ENCODE results near the gene RMDN3. TPM values are rescaled to one million over a fixed set of nuclear protein-coding genes. Genes with fewer than 3 reads are reported as not detected.

The RMDN3 gene
- total RNA-seq, 1 experiment from 2014 or later, result 28.3 TPM

DNA sequence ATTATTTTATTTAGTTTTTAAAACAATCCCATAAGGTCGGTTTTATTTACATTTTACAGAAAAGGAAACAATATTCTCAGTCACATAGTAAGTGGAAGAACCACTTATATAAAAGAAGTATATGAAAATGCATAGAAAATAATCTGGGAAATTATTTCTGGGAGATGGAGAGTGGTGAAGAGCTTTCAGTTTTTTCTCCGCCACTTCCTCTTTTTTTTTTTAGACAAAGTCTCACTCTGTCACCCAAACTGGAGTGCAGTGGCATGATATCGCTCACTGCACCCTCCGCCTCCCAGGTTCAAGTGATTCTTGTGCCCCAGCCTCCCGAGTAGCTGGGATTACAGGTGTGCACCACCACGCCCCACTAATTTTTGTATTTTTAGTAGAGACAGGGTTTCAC, 38.9 kb downstream of the RMDN3 start:
- H4K20me1 ChIP-seq (ENCODE audit: control insufficient read depth, insufficient read depth, insufficient read length), result no peaks in the 10 kb centered on the region
- no peak overlapping the region for H4K8ac ChIP-seq (replicated peaks; ENCODE audit: insufficient read length, low read depth, low read length)
- H3K4me1 ChIP-seq (ENCODE audit: insufficient read depth, low read length), result no peaks in the 10 kb centered on the region
- no peaks in the 10 kb centered on the region for H3K27me3 ChIP-seq (ENCODE audit: insufficient read depth, low read length)
- H3K4me2 ChIP-seq (ENCODE audit: insufficient read depth, insufficient read length, low read length), result no peak overlapping the region
- no peak overlapping the region for H2BK5ac ChIP-seq (ENCODE audit: insufficient read length, low read length)
- H3K9me3 ChIP-seq (ENCODE audit: control insufficient read depth, low read depth, low read length), result no peaks in the 10 kb centered on the region
- no peak overlapping the region for H2AFZ ChIP-seq (ENCODE audit: low read length)
- Mint-ChIP-seq H3K4me1 (no peaks in the 10 kb centered on the region), H3K36me3 (ENCODE audit: insufficient read depth in 1 of 3, low read depth in 3 of 3) (peaks cover 23 to 71% (median 52%) of the 10 kb centered on the region in 3 experiments; a peak in 6 of 7 replicates), H3K27me3 (ENCODE audit: low read depth) (no peaks in the 10 kb centered on the region), H3K9me3 (no peaks in the 10 kb centered on the region), H3K4me3 (no peak overlapping the region), H3K27ac (no peak overlapping the region)
- no peaks in the 10 kb centered on the region for H3K23me2 ChIP-seq (ENCODE audit: insufficient read length, low read depth, low read length, poor library complexity, severe bottlenecking)
- no peak for TF ChIP-seq CTCF (conservative IDR thresholded peaks at IDR 0.05)
- no peak overlapping the region for H3K18ac ChIP-seq (ENCODE audit: insufficient read length, low read depth, low read length)
- H3K14ac ChIP-seq (ENCODE audit: insufficient read depth, low read length), result no peak overlapping the region
- H2BK20ac ChIP-seq (ENCODE audit: low read depth, low read length, poor library complexity, severe bottlenecking), result no peak overlapping the region
- no peak overlapping the region for H3K9ac ChIP-seq (ENCODE audit: extremely low read depth, insufficient read length, low read length)
- H2BK120ac ChIP-seq (ENCODE audit: low read depth, low read length, poor library complexity, severe bottlenecking), result no peak overlapping the region
- H2BK15ac ChIP-seq (ENCODE audit: low read depth, low read length), result no peak overlapping the region
- H3K23ac ChIP-seq (ENCODE audit: insufficient read length, low read depth, low read length), result no peak overlapping the region
- no peaks in the 10 kb centered on the region for H3K79me2 ChIP-seq (ENCODE audit: insufficient read depth, low read length)
- DNase-seq, result no peak
- H4K5ac ChIP-seq (ENCODE audit: insufficient read length, low read depth, low read length), result no peak overlapping the region
- WGBS (ENCODE audit: extremely low coverage, insufficient read length, low lambda C conversion rate), result no CpG with 5 or more reads among the region's 6 CpGs
- no peak overlapping the region for H2AK5ac ChIP-seq (ENCODE audit: insufficient read length, low read length)
- no peak overlapping the region for H3K4ac ChIP-seq (ENCODE audit: low read depth, low read length)
- no peak overlapping the region for H2BK12ac ChIP-seq (ENCODE audit: insufficient read length, low read depth, low read length)
- no peak overlapping the region for H4K91ac ChIP-seq (ENCODE audit: insufficient read length, low read depth, low read length)
- H3K79me1 ChIP-seq (ENCODE audit: insufficient read depth, low read depth, low read length, poor library complexity, severe bottlenecking), result no peaks in the 10 kb centered on the region
- H3K27ac ChIP-seq (ENCODE audit: insufficient read length, low read depth, low read length), result no peak overlapping the region
- no peak overlapping the region for H3K56ac ChIP-seq (ENCODE audit: insufficient read length, low read depth, low read length)
- no peak overlapping the region for H3T11ph ChIP-seq (ENCODE audit: low read length)

Measured in H9 (cell line).